ENCODE results near the gene DGKB. TPM values are rescaled to one million over a fixed set of nuclear protein-coding genes. Genes with fewer than 3 reads are reported as not detected.
"Not testable (repeated sequence)": the region's sequence is repeated elsewhere in the genome, so short reads cannot be mapped to it uniquely, and the experiment has no call there.

Gene DGKB
- polyA plus RNA-seq, 3 donors: 2.2 to 3.4 (median 2.9) TPM

DNA sequence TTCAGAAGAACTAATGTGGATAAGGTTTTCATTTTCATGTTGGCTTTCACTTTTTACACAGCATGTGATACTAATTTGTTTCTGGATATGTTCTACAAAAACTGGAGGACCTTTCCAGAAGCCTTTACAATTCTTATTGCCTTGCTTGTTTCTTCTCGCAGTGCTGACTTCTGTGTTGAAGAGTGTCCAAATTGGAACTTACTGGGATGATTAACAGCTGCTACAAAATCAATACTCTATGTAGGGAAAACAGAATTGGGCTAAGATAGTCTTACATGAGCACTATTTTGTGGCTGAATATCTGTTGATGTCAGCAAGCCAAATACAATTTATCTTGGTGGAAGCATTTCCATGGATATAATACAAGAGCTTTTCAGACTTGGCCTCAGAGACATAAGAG, 351.2 kb downstream of the DGKB start:
- DNase-seq (ENCODE audit: extremely low read depth in 1 of 11, low read depth in 9 of 11, low spot score in 4 of 11): no peak

DNA sequence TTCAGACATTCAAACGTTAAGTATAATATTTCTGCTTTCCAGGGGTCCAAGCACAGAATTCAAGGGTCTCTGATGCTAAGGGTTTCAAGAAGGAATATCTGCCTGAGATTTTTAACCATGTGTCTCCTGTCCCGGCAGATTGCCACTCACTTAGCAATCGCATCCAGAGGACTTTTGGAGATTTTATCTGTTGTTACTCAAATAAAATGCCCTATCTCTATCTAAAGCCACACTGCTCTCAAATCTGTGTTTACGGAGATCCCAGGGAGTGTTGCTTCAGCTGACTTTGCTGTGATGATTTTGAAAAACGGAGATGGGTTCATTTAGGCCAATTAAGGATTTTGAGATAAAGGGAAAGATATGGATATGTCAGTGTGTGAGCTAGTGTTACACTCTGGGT, 359.9 kb downstream of the DGKB start:
- no peak for DNase-seq (ENCODE audit: extremely low read depth in 1 of 11, low read depth in 9 of 11, low spot score in 4 of 11)

DNA sequence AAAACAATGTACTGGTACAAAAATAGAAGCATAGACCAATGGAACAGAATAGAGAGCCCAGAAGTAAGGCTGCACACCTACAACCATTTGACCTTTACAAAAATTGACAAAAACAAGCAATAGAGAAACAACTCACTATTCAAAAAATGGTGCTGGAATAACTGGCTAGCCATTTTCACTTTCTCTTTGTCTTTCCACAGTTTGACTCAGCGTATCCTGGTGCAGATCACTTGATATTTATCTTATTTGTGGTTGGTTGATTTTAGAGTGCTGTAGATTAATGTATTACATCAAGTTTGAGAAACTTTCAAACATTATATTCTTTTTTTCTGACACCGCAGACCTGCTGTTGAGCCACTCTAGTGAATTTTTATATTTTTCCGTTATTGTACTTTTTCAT, 381.4 kb downstream of the DGKB start:
- DNase-seq (ENCODE audit: extremely low read depth in 1 of 11, low read depth in 9 of 11, low spot score in 4 of 11): no peak

DNA sequence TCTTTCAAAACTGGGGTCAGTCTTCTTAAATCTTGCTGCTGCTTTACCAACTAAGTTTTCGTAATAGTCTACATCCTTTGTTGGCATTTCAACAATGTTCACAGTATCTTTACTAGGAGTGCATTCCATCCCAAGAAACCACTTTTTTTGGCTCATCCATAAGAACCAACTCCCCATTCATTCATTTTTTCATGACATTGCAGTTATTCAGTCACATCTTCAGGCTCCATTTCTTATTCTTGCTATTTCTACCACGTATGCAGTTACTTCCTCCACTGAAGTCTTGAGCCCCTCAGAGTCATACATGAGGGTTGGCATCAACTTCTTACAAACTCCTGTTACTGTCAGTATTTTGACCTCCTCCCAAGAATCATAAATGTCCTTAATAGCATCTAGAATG, 392.3 kb downstream of the DGKB start:
- DNase-seq (ENCODE audit: extremely low read depth in 1 of 11, low read depth in 9 of 11, low spot score in 4 of 11): no peak

DNA sequence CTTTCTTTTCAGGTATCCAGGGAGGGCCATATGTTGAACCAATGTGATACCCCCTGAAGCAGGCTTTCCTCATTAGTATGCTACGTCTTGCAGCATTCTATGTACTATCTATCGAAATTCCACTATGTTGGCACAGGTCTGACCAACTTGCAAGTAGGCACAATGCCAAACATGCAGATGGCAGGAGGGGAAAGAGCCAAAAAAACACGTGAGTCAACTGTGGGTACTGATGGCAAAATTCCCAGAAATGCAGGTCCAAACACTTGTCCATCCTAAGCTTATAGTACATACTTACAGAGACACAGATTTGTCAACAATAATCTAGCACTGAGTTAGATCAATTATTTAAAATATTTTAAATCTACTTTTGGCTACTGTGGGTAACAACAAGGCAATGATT, 394.9 kb downstream of the DGKB start:
- no peak for DNase-seq (ENCODE audit: extremely low read depth in 1 of 11, low read depth in 9 of 11, low spot score in 4 of 11)

DNA sequence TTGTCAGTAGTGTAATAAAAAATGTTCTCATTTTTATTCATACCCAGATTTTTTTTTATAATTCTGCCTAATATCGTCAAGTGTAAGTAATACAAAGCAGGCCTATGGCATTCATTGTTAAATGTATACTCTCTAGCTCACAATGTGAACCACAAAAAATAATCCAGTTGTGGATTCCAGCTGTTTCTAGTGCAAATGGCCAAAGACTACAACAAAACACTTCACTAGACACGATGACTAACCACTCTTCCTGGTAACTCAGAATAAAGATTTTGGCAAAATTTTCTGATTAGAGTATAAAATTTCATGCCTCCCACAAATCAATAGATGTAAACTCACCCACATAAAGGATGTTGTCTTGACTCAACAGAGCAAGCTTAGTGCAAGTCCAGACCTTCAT, 396.6 kb downstream of the DGKB start:
- no peak for DNase-seq (ENCODE audit: extremely low read depth in 1 of 11, low read depth in 9 of 11, low spot score in 4 of 11)

DNA sequence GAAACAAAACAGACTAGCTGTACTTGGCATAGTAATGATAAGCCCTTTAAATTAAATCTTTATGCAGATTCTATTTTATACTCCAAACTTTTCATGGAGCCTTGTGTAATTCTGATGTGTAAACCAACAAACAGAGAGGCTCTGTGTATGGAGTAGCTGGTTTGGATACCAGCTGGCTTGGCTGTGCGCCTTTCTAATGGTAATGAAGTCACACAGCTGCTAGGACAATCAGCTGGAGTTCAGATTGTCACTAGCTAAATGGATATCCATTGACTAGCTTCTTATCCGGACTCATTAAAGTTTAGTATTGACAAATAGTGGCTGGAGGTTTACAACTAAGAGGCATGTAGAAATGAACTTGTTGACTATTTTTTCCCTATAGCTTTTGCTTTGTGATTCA, 398.4 kb downstream of the DGKB start:
- DNase-seq (ENCODE audit: extremely low read depth in 1 of 11, low read depth in 9 of 11, low spot score in 4 of 11): peak in 1 of 11 donors; percentile 0

DNA sequence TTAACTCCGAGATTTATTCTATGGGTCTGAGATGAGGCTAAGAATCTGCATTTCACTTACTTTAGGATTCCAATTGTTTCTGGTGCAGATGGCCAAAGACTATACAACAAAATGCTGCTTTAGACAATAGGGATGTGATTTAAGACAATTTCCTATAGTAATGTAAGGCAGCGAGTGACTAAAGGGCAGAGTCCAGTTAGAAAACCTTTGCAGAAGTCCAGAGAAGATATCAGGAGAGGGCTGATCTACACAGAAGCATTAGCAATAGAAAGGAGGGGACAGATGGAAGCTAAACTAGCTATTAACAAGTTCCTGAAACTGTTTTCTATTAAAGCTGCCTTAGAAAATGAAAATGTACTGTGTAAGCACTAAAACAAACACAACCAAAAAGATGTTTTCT, 398.9 kb downstream of the DGKB start:
- no peak for DNase-seq (ENCODE audit: extremely low read depth in 1 of 11, low read depth in 9 of 11, low spot score in 4 of 11)

DNA sequence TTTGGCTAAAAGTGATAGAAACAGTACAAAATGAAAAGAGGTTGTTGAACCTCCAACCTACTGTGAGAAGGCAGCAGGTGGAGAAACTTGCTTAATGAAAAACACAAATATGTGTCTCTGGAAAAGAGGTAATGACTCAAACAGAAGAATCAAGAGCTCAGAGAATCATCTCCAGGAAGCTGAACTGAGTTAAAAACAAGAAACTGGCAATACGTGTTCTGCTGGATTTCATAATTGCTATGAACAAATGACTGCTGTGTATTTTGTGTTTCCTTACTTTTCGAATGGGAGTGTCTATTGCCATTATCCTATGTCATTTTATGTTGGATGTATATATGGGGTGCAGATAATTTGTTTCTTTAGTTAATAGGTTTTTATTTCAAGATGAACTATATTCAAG, 401.1 kb downstream of the DGKB start:
- DNase-seq (ENCODE audit: extremely low read depth in 1 of 11, low read depth in 9 of 11, low spot score in 4 of 11): no peak

DNA sequence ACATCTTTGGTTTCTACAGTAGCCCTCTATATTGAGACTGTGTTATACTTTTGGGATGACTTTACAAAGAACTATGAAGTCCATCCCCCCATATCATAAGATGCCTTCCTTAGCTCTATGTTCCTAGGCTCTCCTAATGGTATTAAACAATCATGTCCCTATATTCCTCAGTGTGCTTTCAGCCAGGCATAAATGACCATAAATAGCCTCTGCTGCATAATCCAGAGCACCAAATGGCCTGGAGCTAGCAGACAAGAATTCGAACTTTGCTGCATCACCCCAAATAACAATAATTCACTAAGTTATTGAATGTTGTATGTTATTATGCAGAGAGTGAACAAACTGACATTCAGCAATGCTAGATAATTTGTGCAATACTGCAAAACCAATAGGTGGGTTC, 405.2 kb downstream of the DGKB start:
- no peak for DNase-seq (ENCODE audit: extremely low read depth in 1 of 11, low read depth in 9 of 11, low spot score in 4 of 11)

DNA sequence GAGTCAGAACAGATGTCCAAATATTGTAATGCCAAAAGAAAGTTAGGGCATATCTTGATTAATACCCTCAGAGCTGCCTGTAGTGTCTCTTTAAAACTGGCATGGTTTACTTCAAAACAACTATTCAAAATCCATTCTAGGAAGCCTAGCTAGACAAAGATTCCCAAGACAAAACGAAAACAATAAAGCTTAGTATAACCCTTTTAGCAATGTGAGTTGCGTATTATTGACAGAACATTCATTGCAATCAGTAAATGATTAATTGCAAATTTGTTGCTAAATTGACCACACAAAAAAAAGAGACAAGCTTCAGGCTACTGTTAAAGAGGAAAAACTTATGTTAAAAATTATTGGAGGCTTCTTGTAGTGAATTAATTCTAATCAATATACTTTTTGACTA, 406.9 kb downstream of the DGKB start:
- DNase-seq (ENCODE audit: extremely low read depth in 1 of 11, low read depth in 9 of 11, low spot score in 4 of 11): no peak

DNA sequence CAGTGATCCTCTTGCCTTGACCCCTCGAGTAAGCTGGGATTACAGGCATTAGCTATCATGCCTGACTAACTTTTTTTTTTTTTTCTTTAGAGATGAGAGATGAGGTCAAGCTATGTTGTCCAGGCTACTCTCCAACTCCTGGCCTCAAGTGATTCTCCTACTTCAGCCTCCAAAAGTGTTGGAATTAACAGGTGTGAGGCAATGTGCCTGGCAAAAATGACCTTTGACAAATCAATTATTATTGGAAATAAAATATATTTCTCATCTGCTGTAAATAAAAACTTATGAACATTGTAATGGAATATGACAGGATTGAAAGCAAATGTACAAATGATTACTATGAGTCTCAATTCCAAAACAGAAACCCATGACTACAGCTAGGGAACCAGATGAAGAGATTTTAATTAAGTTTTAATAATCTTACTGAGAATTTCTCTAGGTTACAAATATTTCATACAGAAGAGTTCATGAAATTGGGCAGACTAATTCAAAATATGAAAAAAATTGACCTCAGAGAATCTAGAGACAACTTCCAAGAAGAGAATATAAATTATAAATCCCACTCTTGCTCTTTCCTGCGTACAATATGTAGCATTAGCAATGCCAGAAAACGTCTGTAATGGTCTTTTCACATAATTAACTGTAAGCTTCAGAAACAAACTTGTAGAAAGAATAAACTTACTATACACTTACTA, 414.7 kb downstream of the DGKB start:
- DNase-seq (ENCODE audit: extremely low read depth in 1 of 11, low read depth in 9 of 11, low spot score in 4 of 11): no peak

DNA sequence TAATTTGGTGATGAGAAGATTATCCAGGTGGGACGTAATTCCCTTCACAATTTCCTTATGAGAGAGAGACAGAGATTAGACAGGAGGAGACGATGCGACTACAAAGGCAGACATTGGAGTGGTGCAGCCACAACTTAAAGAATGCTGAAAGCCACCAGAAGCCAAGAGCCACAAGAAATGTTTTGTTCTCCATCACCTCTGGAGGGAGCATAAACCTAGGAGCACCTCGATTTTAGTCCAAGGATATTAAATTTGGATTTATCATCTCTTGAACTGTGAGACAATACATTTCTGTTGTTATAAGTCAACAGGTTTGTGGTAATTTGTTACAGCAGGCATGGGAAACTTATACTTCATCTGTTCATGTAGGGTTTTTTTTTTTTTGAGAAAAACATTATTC, 418.9 kb downstream of the DGKB start:
- no peak for DNase-seq (ENCODE audit: extremely low read depth in 1 of 11, low read depth in 9 of 11, low spot score in 4 of 11)

DNA sequence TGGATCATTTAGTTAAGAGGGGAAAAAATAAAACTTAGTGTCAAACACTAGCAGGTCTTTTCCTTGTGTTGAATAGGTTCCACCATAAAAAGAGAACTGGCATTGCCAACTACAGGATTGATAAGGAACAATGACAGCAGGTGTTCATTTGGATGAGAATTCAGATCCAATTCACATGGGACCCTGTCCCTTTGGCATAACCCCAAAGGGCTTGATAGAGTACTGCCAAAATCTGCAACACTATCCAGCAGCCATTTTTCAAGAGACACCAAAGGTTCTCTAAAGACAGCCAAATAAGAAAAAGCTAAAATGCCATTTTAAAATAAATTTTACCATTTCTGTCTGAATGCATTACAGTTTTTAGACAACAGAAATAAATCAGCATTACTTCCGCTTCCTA, 422.3 kb downstream of the DGKB start:
- no peak for DNase-seq (ENCODE audit: extremely low read depth in 1 of 11, low read depth in 9 of 11, low spot score in 4 of 11)

DNA sequence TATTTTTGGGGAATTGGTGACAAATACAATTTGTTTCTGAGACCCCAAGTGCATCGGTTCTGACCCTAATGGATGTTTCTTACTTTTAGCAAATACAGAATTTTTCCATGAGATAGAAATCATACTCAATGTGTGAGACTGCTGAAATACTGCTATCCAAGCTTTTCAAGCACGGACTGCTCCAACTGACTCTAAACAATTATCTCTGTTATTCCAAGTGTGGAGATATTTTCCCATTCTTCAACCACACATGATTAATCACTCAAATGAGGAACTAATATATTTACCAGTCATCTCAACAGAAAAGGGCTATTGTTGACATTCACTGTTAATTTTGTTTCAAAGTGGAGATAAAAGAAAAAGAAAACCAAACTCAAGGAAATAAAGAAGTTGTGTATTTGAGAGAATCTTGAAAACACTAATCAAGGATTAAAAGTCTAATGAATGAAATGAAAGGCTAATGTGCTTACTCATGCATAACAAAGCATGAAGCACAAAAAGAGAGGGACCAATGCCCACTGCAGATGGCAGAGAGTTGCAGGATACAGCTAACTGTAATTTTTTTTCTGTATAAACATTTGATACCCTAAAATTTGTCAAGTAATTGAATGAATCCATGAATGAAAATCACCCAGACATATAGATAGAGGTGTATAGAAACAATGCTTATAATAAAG, 423.6 kb downstream of the DGKB start:
- no peak for DNase-seq (ENCODE audit: extremely low read depth in 1 of 11, low read depth in 9 of 11, low spot score in 4 of 11)

DNA sequence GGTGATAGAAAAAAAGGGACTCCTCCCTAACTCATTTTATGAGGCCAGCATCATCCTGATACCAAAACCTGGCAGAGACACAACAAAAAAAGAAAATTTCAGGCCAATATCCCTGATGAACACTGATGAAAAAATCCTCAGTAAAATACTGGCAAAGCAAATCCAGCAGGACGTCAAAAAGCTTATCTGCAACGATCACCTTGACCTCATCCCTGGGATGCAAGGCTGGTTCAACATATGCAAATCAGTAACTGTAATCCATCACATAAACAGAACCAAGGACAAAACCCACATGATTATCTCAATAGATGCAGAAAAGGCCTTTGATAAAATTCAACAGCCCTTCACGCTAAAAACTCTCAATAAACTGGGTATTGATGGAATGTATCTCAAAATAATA, 440.8 kb downstream of the DGKB start:
- not testable (repeated sequence) for DNase-seq (ENCODE audit: extremely low read depth in 1 of 11, low read depth in 9 of 11, low spot score in 4 of 11)

DNA sequence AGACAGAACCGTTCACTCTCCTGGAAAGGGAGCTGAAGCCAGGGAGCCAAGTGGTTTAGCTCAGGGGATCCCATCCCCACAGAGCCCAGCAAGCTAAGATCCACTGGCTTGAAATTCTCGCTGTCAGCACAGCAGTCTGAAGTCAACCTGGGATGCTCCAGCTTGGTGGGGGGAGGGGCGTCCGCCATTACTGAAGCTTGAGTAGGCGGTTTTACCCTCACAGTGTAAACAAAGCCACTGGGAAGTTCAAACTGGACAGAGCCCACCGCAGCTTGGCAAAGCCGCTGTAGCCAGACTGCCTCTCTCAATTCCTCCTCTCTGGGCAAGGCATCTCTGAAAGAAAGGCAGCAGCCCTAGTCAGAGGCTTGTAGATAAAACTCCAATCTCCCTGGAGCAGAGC, 443.7 kb downstream of the DGKB start:
- DNase-seq (ENCODE audit: extremely low read depth in 1 of 11, low read depth in 9 of 11, low spot score in 4 of 11): not testable (repeated sequence)

DNA sequence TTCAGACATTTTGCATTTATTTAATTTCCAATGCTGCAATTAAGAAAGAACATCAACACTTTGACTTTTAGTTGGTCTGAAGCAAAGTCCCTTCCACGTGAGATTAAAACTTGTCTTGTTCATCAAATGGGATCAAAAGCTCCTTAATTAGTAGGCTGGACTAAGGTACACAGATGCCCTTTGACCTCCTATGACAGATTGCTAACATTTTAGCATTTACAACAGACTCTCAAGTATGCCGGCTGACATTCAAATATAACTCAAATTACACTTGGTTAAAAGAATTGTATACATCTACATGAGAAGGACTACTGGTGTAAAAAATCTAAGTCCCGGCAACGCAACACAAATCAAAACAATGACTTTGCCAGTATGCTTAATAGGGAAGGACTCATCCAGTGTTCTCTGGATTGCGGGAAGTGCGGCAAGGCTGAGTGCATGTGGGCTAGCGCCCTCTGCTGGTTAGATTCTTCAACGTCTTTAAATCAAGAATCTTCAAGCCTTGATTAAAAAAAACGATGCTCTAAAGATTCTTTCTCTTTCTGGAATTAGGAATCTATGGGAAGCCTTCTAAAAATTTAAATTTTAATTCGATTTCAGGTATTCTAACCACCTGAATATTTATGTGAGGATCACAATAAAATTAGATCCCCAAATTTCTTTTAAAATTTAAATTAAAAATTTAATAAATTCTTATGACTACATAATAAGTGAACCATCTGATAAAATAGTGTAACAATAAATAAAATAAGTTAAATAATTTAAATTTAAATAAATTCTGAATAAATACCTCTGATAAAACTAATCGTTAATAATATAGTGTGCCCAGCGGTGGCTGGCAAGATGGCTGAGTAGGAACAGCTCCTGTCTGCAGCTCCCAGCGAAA, 444.7 kb downstream of the DGKB start:
- peak; percentile 59 to 79 (median 75) for DNase-seq (ENCODE audit: extremely low read depth in 1 of 11, low read depth in 9 of 11, low spot score in 4 of 11)

DNA sequence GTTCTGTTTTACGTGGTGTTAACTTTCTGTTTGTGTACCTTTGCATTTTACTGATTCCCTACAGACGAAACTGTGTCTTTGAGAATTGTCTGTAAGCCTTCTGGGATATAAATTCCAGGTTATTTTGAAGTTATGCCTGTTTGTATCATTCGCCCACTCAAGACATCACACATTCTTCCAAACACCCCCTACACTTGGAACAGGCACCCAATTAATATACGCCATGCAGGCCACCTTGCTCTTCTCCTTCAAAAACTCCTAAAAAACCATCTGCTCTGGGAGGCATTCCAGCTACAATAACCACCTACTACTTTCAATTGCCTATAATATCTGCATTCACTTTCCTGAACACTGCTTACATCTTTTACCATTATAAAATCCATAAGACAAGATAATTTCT, 453.3 kb downstream of the DGKB start:
- no peak for DNase-seq (ENCODE audit: extremely low read depth in 1 of 11, low read depth in 9 of 11, low spot score in 4 of 11)

DNA sequence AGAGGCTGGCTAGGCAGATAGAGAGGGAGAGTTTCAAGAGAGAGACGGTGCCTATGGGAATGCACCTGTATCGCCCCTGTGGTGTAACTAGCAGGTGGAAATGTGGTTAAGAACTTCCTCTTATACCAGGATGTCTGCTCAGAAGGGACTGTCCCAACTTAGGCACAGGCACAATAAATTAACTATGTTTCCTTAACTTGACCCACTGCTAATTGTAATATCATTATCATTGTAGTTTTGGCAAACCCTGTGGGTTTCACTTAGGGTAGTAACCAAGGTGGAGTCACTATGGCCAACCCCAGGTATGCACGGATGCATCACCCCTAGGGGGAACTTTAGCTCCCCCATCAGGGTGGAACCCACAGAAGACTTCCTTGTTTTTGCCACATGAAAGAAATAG, 455.7 kb downstream of the DGKB start:
- no peak for DNase-seq (ENCODE audit: extremely low read depth in 1 of 11, low read depth in 9 of 11, low spot score in 4 of 11)
